ENCODE results near the gene KRTAP9-1. TPM values are rescaled to one million over a fixed set of nuclear protein-coding genes. Genes with fewer than 3 reads are reported as not detected.

KRTAP9-1 gene
- total RNA-seq, 2 experiments from 2014 or later = not detected

DNA sequence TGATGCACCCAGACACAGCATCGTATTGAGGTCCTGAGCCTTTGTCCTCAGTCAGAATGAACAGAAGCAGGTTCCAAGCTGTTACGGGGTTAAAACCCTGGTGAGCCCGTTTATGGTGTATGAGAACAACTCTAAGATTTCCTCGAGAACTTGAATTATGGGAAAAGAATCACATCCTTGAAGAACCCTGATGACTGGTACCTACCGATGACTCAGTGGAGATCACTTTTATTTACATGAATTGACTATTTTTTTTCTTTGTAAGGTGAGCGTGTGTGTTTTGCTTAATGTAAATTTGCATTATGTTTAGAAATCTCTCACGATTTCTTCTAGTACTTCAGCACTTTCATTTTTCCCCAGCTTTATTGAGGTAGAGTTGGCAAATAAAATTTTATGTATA lies 25.9 kb upstream of the KRTAP9-1 start:
- no TSS peak for BruUV-seq (replicated peaks)
- no peaks in the 10 kb centered on the region for H3K36me3 ChIP-seq (ENCODE audit: insufficient read depth, low read length)
- CTCF ChIA-PET (ENCODE audit: unreplicated experiment) = no interaction called here
- H3K9me3 ChIP-seq (ENCODE audit: low read length) = no peaks in the 10 kb centered on the region
- POLR2A ChIA-PET = no interaction called here
- H2AFZ ChIP-seq (ENCODE audit: low read length) = no peak overlapping the region
- H3K9me2 ChIP-seq (ENCODE audit: insufficient read depth, low read length) = no peaks in the 10 kb centered on the region
- no peaks in the 10 kb centered on the region for H3K4me1 ChIP-seq (ENCODE audit: insufficient read depth, low read length, poor library complexity, severe bottlenecking)
- DNase-seq (ENCODE audit: low spot score) = no peak
- intact Hi-C loops (cut with micrococcal nuclease; ENCODE audit: unreplicated experiment) = no loop called here
- H4K20me1 ChIP-seq (ENCODE audit: insufficient read depth, low read length) = no peaks in the 10 kb centered on the region; the same call in 1 of the 2 replicates
- H3K4me2 ChIP-seq (ENCODE audit: low read length) = no peak overlapping the region
- no peaks in the 10 kb centered on the region for H3K79me2 ChIP-seq (ENCODE audit: insufficient read depth, low read depth, low read length)
- H3K4me3 ChIP-seq (ENCODE audit: low read depth, low read length, poor library complexity, severe bottlenecking) = no peak overlapping the region
- TF ChIP-seq EZH2phosphoT487 (IDR thresholded peaks at IDR 0.05; ENCODE audit: borderline replicate concordance, low read depth, low read length) = no peak
- TF ChIP-seq, protein P1, sequence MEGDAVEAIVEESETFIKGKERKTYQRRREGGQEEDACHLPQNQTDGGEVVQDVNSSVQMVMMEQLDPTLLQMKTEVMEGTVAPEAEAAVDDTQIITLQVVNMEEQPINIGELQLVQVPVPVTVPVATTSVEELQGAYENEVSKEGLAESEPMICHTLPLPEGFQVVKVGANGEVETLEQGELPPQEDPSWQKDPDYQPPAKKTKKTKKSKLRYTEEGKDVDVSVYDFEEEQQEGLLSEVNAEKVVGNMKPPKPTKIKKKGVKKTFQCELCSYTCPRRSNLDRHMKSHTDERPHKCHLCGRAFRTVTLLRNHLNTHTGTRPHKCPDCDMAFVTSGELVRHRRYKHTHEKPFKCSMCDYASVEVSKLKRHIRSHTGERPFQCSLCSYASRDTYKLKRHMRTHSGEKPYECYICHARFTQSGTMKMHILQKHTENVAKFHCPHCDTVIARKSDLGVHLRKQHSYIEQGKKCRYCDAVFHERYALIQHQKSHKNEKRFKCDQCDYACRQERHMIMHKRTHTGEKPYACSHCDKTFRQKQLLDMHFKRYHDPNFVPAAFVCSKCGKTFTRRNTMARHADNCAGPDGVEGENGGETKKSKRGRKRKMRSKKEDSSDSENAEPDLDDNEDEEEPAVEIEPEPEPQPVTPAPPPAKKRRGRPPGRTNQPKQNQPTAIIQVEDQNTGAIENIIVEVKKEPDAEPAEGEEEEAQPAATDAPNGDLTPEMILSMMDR (conservative IDR thresholded peaks at IDR 0.05; ENCODE audit: low read length) = no peak
- no peak overlapping the region for H3K27ac ChIP-seq (ENCODE audit: low read depth, low read length, poor library complexity, severe bottlenecking)

DNA sequence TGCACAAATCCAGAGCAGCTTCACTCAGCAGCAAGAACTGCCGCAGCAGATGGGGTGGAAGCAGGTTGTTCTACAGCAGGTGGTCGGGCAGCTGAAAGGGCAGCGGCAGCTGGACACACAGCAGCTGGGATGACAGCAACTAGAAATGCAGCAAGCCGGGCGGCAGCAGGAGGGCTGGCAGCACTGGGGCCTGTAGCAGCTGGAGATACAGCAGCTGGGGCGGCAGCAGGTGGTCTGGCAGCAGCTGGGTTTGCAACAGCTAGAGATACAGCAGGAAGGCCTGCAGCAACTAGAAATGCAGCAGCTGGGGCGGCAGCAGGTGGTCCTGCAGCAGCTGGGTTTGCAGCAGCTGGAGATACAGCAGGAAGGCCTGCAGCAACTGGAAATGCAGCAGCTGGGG lies 22.1 kb upstream of the KRTAP9-1 start:
- no peak for TF ChIP-seq EZH2phosphoT487 (IDR thresholded peaks at IDR 0.05; ENCODE audit: borderline replicate concordance, low read depth, low read length)
- TF ChIP-seq, protein P1 (conservative IDR thresholded peaks at IDR 0.05; ENCODE audit: low read length) = no peak
- H3K27ac ChIP-seq (ENCODE audit: low read depth, low read length, poor library complexity, severe bottlenecking) = no peak overlapping the region
- no peak overlapping the region for H2AFZ ChIP-seq (ENCODE audit: low read length)
- H3K4me2 ChIP-seq (ENCODE audit: low read length) = no peak overlapping the region
- no peak overlapping the region for H3K4me3 ChIP-seq (ENCODE audit: low read depth, low read length, poor library complexity, severe bottlenecking)
- no peaks in the 10 kb centered on the region for H3K9me3 ChIP-seq (ENCODE audit: low read length)
- H3K36me3 ChIP-seq (ENCODE audit: insufficient read depth, low read length) = no peaks in the 10 kb centered on the region
- H3K4me1 ChIP-seq (ENCODE audit: insufficient read depth, low read length, poor library complexity, severe bottlenecking) = no peaks in the 10 kb centered on the region
- no peak for DNase-seq (ENCODE audit: low spot score)
- no peaks in the 10 kb centered on the region for H3K79me2 ChIP-seq (ENCODE audit: insufficient read depth, low read depth, low read length)
- no TSS peak for BruUV-seq (replicated peaks)
- CTCF ChIA-PET (ENCODE audit: unreplicated experiment) = no interaction called here
- H3K9me2 ChIP-seq (ENCODE audit: insufficient read depth, low read length) = no peaks in the 10 kb centered on the region
- H4K20me1 ChIP-seq (ENCODE audit: insufficient read depth, low read length) = no peaks in the 10 kb centered on the region
- intact Hi-C loops (cut with micrococcal nuclease; ENCODE audit: unreplicated experiment) = no loop called here
- POLR2A ChIA-PET = no interaction called here

DNA sequence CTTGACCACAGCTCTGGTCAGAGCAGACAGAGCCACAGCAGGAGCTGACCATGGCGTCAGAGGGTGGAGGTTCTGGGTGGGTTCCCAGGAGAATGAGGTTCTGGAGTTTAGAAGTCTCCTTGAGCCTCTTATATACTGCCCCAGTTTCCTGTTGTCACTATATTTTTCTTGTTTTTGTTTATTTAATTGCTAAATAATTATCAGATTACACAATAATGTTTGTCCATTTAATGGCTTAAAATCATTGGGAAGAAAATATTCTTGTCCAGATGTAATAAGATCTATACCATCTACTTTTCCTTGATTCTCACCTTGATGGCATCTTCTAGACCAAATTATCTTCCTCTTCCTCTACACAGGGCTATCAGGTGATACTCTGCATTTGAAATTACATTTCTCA lies 21.6 kb upstream of the KRTAP9-1 start, which contains the start of gene KRTAP4-3:
KRTAP4-3 (minus strand) TSS at position 101 of the 400 bp plus-strand sequence; CDS start at position 52, 49 bp downstream.
- no peaks in the 10 kb centered on the region for H3K9me2 ChIP-seq (ENCODE audit: insufficient read depth, low read length)

More for the DNA sequence above, 21.6 kb upstream of the KRTAP9-1 start, which contains the start of gene KRTAP4-3:
- H2AFZ ChIP-seq (ENCODE audit: low read length) = no peak within 1 kb of the TSS
- no peak within 1 kb of the TSS for H3K27ac ChIP-seq (ENCODE audit: low read depth, low read length, poor library complexity, severe bottlenecking)
- ChIA-PET CTCF (ENCODE audit: unreplicated experiment) (no interaction called here), POLR2A (no interaction called here)
- no peaks in the 10 kb centered on the region for H3K36me3 ChIP-seq (ENCODE audit: insufficient read depth, low read length)
- no peak within 1 kb of the TSS for H3K4me3 ChIP-seq (ENCODE audit: low read depth, low read length, poor library complexity, severe bottlenecking)
- H3K4me1 ChIP-seq (ENCODE audit: insufficient read depth, low read length, poor library complexity, severe bottlenecking) = no peaks in the 10 kb centered on the region
- no TSS peak for BruUV-seq (replicated peaks)
- no peaks in the 10 kb centered on the region for H4K20me1 ChIP-seq (ENCODE audit: insufficient read depth, low read length)
- intact Hi-C loops (cut with micrococcal nuclease; ENCODE audit: unreplicated experiment) = no loop called here
- H3K79me2 ChIP-seq (ENCODE audit: insufficient read depth, low read depth, low read length) = no peaks in the 10 kb centered on the region
- H3K4me2 ChIP-seq (ENCODE audit: low read length) = no peak within 1 kb of the TSS
- no peaks in the 10 kb centered on the region for H3K9me3 ChIP-seq (ENCODE audit: low read length)
- no peak for DNase-seq (ENCODE audit: low spot score)
- TF ChIP-seq, protein P1 (conservative IDR thresholded peaks at IDR 0.05; ENCODE audit: low read length) = no peak
- no peak for TF ChIP-seq EZH2phosphoT487 (IDR thresholded peaks at IDR 0.05; ENCODE audit: borderline replicate concordance, low read depth, low read length)
